HG03280 (cell line): ENCODE results near the gene SPATA33.

Experiments
- ATAC-seq: cut with Tn5 transposase; IDR thresholded peaks from one replicate; pipeline ENCODE4 v1.9.1; 2021; ENCODE audit warnings: mild to moderate bottlenecking, moderate library complexity; ENCODE audit not compliant: unreplicated experiment

The SPATA33 gene

DNA sequence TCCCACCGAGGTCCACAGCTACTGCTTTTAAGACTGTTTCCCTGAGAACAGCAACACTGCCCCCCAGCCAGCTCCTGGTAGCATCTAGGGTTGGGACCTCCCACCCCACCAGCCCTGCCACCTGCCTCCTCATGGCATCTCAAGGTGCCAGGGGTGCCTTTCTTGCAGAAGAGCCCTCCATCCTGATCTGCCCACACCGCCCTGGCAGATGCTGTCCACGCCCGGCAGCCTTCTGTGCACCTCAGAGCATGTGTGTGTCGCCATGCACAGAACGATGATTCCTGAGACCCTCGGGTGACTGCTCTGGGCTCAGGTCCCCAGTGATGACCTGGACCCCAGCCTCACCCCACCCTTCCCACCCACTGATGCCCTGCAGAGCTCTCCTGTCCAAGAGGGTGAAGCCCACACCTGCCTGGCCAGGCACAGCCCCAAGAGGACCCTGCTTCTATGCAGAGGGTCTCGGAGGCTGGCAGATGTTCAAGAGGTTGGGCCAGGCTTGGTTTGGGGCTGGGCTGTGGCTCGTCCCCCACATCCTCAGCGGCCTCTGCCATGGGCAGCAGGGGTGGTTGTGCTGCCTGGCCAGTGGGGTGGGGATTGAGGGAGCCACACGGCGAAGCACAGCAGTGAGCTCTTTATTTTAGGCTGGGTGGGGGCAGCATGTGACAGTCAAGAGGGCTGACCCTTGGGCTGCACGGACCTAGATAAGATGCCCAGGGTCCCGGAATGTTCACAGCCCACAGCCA lies 49.1 kb downstream of the SPATA33 start:
- ATAC-seq, result no peak

DNA sequence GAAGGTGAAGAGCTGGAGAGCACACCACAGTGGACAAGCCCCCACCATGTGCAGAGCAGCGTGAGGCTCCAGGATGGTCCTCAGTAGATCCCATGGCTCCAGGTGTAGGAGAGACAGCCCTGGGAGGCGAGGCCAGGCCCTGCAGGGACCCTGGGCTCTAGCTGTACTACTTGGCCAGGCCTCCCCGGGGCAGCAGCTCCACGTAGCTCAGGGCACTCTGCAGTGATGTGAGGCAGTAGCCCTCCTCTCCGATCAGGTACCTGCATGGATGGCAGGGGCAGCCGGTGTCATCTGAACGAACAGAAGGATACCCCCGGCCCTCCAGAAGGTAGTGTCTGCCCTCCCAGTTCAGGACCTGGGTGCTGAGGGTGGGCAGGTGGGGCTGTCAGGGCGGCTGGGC lies 50.1 kb downstream of the SPATA33 start:
- no peak for ATAC-seq

DNA sequence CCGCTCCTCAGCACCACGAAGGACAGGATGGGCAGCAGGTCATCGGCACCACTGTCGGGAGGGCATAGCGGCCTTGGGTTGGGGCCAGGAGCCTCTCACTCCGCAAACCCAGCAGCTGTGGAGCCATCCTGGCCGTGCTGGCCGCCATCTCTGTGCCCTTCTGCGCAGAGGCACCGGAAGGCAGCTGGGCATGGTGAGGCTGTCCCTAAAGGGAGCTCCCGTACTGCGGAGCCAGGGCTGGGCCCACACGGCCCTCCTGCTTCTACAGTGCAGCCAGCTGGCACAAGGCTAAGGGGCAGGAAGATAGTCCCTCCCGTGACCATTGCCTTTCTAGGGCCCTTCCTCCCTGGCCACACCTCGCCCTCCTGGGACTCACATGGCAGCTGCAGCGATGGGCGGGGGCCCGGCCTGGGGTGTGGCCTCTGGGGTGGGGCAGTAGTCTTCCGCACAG lies 50.9 kb downstream of the SPATA33 start:
- no peak for ATAC-seq

DNA sequence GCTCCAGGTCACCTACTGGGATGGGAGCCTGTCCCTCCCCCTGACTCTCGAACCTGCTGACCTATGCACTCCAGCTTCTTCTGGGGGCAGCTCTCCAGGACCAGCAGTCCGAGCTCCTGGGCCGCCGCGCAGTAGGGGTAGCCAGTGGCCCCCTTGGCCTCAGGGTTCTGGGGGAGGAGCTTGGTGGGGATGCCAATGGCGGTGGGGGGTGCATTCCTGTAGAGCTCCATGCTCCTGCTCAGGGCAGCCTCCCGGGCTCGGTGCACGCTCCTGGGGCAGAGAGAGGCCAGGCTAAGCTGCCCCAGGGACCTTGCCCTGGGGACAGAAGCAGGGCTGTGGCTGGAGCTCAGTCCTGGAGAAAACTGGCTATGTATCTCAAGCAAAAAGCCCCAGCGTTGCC lies 51.5 kb downstream of the SPATA33 start:
- no peak for ATAC-seq

DNA sequence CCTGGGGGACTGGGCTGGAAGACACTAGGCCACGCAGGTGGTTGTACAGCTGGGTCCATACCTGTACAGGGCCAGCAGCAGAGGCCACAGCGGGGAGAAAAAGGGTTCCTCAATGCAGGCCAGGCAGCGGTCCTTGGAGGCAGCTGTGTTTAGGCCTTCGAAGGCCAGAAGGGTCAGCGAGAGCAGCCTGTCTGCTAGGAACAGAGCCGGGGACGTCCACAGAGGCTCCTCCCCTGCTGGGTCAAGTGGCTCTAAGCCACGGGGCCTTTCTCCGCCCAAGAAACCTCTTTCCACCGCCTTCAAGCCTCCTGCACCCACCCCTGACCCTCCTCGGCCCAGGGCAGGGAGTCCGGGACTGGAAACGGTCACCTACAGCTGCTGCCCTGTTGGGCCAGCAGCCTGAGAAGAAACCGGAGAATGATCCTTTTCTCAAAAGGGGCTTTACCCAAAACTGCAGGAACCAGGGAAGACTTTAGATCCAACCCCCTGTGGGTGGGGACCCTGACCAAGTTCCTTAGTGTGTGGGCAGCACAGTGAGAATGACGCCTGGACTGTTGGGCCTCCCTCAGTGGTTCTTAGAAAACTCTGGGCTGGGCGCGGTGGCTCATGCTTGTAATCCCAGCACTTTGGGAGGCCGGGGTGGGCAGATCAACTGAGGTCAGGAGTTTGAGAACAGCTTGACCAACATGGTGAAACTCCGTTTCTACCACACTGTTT lies 52.2 kb downstream of the SPATA33 start:
- ATAC-seq, result no peak

- no peak for ATAC-seq
Observed at GRCh38 chr16:89710709-89711564, 53.3 kb downstream of the SPATA33 start.

DNA sequence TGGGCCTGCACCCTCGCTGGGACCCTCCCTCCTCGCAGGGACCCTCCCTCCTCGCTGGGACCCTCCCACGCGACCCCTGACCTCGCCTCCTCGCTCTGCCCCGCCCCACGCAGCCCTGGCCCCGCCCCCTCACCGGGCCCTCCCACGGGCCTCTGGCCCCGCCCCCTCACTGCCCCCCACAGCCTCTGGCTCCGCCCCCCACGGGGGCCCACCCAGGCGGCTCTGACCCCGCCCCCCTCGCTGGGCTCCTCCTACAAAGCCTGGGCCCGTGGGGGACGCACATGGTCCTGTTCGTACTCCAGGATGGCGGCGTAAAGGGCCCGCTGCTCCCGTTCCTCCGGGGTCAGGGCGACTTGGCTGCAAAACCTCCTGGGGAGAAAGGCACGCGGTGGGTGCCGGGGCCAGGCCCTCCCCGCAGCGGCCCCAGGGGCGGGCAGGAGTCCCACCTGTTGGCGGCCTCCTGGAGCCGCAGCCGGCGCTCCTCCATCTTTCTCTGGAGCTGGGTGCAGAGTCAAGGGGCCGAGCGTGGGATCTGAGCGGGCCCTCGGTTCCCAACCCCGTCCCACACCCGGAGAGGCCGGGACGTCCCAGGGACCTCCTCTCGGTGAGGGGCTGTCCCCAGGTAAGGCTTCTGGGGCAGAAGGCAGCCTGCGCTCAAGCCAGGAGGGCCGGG lies 54.1 kb downstream of the SPATA33 start:
- no peak for ATAC-seq

GRCh38 chr16:89712274-89712781 lies 54.7 kb downstream of the SPATA33 start:
- no peak for ATAC-seq

- no peak for ATAC-seq
Observed at GRCh38 chr16:89716493-89716892, 58.9 kb downstream of the SPATA33 start.

DNA sequence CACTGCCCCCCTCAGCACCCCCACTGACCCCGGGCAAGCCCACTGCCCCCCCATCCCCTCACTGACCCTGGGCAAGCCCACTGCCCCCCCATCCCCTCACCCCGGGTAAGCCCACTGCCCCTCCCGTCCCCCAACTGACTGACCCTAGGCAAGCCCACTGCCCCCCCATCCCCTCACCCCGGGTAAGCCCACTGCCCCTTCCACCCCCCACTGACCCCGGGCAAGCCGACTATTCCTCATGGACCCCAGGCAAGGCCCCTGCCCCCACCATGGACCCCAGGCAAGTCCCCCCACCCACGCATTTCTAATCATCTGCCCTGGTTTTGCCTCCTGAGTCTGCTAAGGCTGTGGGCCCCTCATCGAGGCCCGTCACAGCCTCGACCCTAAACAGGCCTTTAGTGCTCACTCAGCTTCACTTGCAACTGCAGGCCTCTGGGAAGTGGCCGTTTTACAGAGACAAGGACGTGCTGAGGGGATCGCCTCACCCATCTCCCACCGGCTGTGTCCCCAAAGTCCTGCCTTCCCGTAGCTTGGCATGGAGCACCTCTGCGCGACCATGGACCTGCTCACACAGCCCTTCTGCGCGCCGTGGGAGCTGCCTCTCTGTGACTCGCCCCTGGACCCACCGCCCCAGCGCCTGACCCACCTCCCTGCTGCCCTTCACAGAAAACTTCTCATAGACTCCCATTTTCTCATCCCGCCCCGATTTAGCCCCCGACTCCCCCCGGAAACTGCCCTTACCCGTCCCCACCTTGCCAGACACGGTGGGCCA lies 59.5 kb downstream of the SPATA33 start:
- ATAC-seq, result no peak

DNA sequence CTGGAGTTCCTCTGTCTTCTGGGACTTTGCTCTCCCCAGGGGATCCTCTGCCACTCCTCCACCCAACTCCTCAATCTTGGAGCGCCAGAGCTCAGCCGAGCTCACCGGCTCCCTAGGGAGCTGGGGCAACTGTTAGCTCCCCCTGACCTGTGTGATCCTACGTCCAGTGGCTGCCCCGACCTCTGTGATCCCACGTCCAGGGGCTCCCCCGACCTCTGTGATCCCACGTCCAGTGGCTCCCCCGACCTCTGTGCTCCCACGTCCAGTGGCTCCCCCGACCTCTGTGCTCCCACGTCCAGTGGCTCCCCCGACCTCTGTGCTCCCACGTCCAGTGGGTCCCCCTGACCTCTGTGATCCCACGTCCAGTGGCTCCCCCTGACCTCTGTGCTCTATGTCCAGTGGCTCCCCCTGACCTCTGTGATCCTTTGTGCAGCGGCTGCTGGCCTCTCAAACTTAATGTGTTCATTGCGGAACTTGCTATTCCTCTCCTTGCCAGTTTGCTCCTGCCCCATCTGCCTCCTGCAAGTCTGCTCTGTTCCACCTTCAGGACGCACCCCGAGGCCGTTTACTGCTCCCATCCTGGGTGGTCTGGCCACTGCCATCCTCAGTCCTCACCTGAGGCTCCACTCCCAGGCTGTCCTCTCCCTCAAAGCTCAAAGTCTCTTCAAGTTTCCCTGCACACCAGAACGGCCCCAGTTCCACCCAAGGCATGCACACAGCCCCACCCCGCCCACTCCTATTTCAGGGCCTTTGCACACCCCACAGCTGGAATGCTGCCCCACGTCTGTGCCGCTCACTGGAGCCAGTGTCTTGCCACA lies 60.3 kb downstream of the SPATA33 start:
- ATAC-seq, result no peak
